HG03378 (cell line): ENCODE data around the gene SERF2.
"Not testable (repeated sequence)": the region's sequence is repeated elsewhere in the genome, so short reads cannot be mapped to it uniquely, and the experiment has no call there.

Source experiments
- ATAC-seq: cut with Tn5 transposase; IDR thresholded peaks from one replicate; pipeline ENCODE4 v1.9.1; 2021; ENCODE audit warnings: mild to moderate bottlenecking, moderate library complexity; ENCODE audit not compliant: unreplicated experiment

The SERF2 gene

DNA sequence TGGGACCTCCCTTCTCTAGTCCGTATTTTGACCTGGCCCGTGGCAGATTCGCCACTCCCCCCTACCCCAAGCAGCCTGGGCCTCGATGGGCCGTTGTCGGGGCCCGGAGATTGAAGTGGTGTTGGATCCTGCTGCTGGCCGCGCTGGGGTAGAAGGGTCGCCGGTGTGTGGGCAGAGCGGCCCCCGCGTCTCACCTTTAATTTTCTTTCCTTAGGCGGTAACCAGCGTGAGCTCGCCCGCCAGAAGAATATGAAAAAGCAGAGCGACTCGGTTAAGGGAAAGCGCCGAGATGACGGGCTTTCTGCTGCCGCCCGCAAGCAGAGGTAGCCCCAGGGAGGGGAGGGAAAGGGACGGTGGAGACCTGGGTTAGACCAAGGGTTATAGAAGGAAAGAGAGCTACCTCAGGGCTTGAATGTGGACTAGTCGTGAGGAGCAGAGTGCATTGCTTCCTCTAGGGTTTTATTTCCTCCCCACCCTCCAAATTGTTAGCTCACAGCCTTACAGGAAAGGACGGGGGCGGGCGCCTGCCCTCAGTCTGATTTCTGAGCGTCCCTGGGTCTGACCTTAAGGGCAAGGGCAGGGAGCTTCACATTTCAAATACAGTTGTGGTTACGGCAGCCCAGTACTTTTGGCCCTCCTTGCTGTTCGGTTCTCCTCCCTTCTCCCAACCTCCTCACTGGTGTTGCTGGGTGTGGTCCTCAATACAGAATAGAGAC lies 799 bp downstream of the SERF2 start:
- no peak for ATAC-seq

DNA sequence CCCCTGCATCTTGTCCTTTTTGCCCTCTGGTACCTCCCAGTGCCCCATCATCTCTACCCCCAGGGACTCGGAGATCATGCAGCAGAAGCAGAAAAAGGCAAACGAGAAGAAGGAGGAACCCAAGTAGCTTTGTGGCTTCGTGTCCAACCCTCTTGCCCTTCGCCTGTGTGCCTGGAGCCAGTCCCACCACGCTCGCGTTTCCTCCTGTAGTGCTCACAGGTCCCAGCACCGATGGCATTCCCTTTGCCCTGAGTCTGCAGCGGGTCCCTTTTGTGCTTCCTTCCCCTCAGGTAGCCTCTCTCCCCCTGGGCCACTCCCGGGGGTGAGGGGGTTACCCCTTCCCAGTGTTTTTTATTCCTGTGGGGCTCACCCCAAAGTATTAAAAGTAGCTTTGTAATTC lies 1.5 kb downstream of the SERF2 start:
- ATAC-seq = no peak

DNA sequence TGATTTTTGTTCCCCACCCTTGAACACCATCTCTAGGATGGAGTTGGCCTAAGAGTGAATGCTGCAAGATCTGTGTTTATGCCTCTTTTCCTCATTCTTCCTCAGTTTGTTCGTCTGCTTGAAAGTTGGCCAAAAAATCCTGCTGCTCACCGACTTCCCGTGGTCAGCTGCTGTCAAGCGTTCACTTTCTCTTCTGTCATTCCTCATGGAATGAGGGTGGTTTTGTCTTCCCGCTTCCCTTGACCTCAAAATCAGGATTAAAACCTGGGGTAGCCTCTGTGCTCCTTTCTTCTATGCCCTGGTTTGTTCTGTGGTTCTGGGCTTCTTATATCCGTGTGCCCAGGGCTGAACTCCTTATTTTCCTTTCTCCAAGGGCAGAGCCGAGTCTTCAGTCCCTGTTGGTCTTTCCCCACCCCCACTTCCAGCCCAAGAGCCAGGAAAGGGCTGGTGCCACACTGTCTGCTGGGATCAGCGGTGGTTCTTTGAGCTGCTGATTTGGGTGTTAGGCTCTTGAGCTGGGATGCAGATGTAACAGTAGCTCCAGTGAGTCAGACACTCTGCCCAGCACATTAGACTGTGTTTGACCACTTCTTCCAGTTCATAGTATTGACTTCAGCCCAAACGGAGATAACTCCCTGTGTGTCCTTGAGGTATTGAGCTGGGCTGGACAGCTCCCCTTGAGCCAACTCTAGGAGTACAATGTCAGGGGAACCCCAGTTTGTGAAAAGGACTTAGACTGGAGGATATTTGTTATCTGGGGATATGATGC lies 2.3 kb downstream of the SERF2 start:
- no peak for ATAC-seq

DNA sequence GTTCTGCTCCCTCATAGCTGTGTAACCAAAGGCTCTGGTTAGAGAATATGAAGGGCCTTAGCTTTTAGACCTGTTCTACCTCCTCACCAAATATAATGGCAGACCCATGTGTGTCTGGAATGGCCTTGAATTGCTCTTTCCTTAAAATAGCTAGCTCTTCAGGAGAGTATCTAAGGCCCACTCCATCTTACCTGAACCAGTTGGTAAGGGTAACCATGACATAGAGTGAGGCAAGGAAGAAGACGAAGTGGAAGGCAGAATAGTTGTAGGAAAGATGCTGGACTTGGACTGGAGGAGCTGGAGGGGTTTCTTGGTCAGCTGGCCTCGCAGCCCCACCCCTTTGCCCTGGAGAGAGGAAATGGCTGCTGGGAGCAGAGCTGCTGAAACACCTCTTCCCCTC lies 3.1 kb downstream of the SERF2 start:
- ATAC-seq = no peak

DNA sequence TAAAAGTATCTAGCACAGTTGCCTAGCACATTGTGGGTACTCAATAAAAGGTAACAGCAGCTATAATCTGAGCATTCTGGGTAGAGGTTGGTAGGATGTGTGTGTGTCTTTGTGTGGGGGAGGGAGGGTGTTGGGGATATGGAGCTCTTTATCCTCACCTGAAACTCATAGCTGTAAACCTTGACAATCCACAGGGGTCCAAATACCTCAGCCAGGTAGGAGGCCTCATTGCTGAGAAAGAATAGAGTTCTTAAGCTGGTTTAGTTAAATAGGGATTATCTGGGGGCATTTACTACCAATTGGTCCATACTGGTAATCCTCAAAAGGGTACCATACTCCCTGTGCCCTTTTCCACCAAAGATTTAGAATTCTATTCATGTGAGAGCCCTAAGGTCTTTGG lies 3.9 kb downstream of the SERF2 start:
- no peak for ATAC-seq

DNA sequence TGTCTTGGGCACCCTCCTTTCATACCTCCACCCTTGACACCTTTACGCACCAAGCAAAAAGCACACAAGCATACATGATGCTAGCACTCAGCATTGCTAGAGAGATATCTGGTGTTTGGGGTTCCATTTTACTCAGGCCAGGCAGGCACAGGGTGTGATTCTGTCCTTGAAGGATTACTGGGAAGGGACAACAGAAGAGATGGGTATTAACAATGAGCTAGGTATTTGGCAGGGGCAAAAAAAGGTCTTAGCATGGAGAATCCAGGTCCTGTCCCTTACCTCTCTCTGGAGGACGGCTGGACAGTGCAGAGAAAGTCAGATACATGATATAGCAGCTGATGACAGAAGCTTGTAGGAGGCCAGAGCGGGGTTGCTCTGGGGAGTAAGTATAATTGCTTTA lies 4.4 kb downstream of the SERF2 start:
- ATAC-seq = no peak

DNA sequence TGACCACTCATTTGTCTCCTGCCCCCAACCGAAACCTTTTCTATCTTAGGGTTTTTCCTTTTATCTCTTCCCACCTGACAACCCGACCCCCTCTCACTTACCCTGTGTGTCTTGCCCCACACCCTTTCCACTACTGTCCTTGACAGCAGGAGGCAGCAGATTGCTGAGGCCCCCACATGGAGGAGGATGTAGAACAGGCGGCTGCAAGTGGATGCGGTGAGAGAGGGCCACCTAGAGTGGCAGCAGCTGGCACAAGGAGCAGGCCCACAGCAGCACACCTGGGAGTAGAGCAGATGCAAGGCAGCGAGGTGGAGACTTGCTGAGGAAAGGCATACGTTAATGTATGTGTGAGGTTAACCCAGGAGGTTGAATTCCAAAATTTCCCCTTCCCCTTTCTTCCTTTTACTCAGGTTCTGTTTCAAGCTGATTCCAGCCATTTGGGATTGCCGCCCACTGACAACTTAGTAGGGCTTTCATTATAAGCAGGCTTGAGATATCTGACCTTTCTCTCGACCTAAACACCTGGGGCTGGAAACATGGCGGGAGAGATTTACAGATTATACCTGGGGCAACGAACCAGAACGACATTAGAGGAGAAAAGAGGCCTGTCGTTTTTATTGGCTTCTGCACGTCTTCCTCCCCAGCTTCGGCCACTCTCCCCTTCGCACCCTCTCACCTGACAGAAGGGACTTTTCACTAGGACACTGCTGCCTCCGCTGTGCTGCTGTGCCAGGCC lies 7.3 kb downstream of the SERF2 start:
- ATAC-seq = no peak

DNA sequence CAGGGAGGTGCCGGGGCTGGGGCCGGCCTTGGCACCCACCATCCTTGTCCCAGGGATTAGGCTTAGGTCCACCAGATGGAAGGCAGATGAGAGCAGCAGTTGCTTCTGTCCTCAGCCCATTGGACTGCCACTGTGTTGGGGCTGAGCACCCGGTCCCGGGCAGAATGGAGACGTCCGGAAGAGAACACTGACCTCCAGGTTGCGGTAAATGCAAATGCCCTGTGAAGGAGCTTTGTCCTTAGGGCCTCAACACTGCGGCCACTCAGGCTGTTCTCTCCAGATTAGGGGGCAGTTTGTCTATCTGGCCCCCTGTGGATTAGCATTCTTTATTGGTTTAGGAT lies 7.8 kb downstream of the SERF2 start, which contains the start of gene SERINC4:
TSS of gene SERINC4 (minus strand) at position 276 of the 341 bp plus-strand sequence. CDS start at position 42, 234 bp downstream.
- no peak for ATAC-seq

DNA sequence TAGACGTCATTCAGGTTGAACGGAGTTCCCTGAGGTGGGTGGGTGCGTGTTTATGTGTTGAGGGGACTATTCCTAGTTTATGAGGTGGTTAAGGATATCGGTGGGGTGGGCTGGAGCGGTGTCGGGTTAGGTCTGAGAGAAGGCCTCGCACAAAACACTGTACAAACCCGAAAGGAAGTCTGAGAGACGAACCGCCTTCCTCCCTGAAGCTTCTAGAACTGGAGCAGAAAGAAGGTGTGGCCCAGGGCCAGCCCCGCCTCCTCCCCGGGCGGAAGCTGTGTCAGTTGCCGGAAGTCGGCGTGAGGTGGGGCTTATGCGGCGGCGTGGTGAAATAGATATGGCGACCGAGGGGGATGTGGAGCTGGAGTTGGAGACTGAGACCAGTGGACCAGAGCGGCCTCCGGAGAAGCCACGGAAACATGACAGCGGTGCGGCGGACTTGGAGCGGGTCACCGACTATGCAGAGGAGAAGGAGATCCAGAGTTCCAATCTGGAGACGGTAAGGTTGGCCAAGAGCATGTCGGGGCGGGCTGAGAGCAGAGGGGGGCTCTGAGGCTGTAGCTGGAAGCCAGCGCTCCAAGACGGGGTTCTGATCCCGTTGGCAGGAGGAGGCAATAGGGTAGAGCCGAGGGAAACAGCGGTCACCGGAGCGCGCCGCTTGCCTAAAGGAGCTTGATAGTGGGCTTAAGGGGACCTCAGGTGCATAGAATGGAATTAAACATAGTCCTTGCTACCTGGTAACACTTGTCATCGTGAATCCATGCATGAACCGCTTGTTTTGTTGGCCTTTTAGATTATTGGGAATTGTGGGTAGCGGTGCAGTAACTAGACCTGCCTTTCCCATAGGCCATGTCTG lies 8.4 kb downstream of the SERF2 start, which contains the start of gene HYPK:
TSS of gene HYPK (plus strand) at position 314 of the 856 bp plus-strand sequence. CDS start at position 338, 24 bp downstream.
- ATAC-seq = peak; percentile 61

DNA sequence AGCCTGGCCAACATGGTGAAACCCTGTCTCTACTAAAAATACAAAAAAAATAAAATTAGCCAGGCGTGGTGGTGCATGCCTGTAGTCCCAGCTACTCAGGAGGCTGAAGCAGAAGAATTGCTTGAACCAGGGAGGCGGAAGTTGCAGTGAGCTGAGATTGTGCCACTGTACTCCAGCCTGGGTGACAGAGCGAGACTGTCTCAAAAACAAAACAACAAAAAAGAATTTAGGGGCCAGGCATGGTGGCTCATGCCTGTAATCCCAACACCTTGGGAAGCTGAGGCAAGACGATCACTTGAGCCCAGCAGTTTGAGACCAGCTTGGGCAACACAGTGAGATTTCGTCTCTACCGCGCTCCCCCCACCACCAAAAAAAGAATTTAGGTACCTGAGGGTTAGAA lies 10.6 kb downstream of the SERF2 start:
- ATAC-seq = not testable (repeated sequence)

DNA sequence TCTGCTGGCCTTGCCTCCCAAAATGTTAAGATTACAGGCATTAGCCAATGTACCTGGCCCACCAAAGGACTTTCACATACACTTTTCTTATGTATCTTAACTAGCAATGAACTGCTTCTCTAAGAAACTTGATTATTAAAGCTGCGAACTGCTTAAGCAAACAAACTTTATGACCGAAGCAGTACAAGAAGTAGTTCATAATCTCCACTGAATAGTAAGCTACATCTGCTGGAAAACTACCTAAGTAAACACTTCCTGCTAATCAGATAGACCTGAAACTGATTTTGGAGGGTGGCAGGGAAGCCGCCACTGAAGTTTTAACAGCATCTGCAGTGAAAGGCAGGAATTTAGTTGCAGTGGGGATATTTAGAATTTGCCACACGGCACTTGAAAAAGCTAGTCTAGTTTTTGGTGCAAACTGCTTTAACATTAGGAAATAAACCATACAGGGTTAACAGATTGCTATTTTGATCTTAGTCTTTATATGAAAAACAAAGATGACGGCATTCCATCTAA lies 16.4 kb downstream of the SERF2 start:
- no peak for ATAC-seq

DNA sequence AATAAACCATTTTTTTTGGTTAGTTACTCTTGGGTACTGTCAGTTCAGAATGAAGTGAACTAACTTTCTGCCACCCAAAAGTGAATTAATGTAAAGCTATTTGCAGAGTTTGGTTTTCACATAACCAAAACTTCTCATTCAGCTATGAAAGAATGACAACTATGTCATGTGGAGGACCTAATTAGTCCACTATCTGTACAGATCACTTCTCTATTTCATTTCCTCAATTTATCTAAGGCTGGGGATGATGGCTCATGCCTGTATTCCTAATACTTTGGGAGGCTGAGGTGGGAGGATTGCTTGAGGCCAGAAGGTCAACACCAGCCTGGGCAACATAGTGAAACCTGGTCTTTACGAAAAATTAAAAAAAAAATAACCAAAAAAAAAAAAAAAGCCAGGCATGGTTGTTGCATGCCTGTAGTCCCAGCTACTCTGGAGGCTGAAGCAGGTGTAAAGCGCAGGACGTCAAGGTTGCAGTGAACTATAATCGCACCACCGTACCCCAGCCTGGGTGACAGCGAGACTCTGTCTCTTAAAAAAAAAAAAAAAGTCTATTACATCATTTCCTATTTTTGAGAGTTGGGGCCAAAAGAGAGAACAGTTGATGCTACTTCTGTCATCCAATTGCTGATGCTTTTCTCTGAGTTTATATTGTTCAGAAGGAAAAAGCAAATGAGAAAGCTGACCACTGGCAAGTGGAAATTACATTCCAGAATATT lies 17.0 kb downstream of the SERF2 start:
- peak; percentile 45 for ATAC-seq

DNA sequence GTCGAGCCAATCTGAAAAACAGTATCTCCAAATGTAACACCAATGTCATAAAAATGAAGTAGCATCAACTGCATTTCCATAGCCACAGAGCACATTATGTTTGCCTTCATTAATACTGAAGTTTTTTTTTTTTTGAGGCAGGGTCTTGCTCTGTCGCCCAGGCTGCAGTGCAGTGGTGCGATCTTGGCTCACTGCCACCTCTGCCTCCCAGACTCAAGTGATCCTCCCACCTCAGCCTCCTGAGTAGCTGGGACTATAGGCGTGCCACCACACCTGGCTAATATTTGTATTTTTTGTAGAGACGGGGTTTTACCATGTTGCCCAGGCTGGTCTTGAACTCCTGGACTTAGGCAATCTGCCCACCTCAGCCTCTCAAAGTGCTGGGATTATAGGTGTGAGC lies 22.9 kb downstream of the SERF2 start:
- not testable (repeated sequence) for ATAC-seq

DNA sequence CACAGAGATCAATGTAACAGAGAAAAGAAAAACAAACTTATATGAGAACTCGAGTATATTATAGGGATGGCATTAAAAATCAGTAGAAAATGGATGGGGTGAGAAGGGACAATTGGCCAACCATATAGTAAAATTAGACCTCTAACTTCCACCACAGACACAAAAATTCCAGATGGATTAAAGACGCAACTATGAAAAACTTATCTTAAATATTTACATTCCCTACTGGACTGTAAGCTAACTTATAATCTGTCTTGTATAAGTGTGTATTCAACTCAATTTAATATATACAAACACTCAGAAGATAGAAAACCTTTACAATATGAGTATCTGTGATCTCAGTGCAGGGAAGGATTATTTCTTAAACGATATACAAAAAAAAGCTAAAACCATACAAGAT lies 29.4 kb downstream of the SERF2 start:
- ATAC-seq = no peak

DNA sequence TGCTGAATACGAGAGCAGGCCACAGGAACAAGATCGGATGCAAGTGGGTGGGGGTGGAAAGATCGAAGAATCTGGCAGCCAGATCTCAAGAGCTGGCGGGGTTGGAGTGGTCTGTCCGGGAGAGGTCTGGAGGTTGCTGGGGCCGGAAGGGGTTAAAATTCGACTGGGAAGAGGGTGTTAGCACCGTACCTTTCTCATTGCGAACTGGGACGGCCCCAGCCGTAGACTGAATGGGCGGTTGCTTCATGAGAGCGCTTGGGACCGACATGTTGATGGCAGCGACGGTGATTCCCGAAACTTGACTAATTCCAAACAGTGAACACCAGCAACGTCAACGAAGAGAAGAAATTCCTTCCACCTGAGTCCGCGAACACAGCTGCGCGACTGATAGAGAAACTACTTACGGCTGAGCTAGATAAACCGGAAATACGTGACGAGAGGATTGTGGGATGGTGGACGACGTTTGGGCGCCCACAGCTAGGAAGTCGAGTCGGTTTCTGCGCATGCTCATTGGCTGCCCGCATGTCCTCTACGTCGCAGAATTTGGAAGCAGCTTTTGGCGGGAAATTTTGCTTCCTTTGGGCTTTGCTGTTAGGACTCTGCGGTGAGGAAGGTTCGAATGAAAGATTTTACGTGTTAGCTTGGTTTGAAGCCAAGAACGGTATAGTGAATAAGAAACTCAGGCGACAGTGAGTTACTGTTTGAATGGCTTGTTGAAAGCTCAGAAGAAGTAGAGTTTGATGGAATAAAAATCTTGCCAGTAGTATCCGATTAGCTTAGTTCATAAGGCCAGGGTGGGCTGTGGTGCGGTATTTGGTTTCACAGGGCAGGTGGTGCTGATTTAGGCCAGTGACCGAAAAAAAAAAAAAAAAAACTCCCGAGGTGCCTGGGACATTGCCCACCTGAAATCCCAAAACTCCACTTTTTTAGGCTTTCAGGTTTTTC lies 32.5 kb downstream of the SERF2 start, which contains the start of gene MFAP1:
TSS of gene MFAP1 (minus strand) at position 389 of the 945 bp plus-strand sequence. CDS start at position 268, 121 bp downstream.
- ATAC-seq = peak; percentile 77

DNA sequence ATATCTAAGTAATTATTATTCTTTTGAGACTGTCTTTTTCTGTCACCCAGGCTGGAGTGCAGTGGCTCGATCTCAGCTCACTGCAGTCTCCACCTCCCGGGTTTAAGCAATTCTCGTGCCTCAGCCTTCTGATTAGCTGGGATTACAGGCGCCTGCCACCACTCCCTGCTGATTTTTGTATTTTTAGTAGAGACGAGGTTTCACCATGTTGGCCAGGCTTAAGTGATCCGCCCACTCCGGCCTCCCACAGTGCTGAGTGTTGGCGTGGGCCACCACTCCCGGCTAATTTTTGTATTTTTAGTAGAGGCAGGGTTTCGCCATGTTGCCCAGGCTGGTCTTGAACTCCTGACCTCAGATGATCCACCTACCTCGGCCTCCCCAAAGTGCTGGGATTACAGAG lies 33.2 kb downstream of the SERF2 start:
- not testable (repeated sequence) for ATAC-seq

DNA sequence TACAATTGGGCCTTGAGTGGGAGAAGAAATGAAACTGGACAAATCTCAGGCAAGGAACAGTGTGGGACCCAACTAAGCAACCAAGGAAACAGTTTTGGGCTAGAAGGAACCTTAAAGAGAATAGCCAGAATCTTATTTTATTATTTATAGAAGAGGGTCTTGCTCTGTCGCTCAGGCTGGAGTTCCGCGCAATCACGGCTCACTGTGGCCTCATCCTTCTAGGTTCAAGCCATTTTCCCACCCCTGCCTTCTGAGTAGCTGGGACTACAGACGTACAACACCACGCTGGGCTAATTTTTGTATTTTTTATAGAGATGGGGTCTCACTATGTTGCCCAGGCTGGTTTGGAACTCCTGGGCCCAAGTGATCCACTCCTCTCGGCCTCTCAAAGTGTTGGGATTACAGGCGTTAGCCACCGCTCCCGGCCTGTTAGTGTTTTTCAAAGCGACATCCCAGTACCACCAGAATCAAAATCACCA lies 33.9 kb downstream of the SERF2 start:
- no peak for ATAC-seq
